GM18951 (cell line): ENCODE results near the gene CHRNA7.

Experiments used
- POLR2A ChIP-seq: IDR thresholded peaks from 4 replicates; pipeline ENCODE4 v1.6.1; 2011; ENCODE audit warnings: mild to moderate bottlenecking; ENCODE audit not compliant: insufficient read length, insufficient read depth; ENCODE audit errors: extremely low read depth
- in situ Hi-C: fragments of 300-500 bp; cut with MboI; formaldehyde crosslinking; loops from one replicate; pipeline ENCODE4 v1.12.0; 2022; ENCODE audit warnings: low sequenced_read_pairs, mixed read lengths, inconsistent platforms; ENCODE audit not compliant: unreplicated experiment

CHRNA7 gene

DNA sequence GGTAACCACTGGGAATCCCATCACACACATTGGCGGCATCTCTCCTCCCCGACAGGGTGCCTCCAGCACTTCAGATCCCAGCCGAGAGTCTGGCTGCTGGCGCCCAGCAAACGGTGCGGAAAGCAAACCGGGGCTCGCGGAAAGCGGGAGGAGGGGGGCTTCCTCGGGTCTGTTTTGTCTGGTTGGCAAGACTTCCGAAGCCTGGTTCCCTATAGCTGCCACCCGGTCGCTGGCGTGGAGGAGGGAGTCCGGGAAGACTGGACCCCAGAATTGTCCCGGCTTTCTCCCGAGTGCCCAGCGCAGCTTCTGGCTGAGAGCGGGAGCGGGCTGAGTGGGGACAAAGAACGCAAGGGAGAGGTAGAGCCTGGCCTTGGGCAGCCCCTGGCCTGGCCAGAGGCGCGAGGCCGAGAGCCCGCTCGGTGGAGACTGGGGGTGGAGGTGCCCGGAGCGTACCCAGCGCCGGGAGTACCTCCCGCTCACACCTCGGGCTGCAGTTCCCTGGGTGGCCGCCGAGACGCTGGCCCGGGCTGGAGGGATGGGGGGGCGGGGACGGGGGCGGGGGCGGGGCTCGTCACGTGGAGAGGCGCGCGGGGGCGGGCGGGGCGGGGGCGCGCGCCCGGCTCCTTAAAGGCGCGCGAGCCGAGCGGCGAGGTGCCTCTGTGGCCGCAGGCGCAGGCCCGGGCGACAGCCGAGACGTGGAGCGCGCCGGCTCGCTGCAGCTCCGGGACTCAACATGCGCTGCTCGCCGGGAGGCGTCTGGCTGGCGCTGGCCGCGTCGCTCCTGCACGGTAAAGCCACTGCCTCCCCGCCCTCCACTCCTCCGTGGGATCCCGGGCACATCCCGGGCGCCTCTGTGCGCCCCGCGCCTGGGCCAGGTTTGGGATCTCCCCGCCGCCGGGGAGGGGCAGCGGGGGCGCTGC, at the start of gene CHRNA7:
CHRNA7 (plus strand) TSS at position 654 of the 920 bp plus-strand sequence; CDS start at position 734, 80 bp downstream.
- TF ChIP-seq POLR2A: peak; percentile 23
- in situ Hi-C loops: no loop called here

DNA sequence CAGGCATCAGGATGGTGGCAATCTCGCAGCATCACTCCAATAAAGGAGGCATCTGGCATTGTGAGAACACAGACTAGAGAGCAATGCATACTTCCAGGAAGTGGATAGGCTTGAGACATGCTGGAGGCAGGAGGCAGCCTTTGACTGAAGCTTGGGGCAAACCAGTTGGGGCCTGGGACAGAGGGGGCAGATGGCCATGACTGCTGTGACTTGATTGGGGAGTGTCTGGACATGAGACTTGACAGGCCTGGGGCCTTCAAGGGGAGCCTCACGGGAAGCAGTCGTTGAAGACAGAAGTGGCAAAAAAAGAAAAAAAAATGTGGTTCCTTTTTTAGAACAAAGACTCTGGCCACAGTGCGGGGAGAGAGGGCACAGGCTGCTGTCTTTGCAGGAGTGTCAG, 44.7 kb upstream of the CHRNA7 start:
- in situ Hi-C loops: no loop called here
- no peak for TF ChIP-seq POLR2A

DNA sequence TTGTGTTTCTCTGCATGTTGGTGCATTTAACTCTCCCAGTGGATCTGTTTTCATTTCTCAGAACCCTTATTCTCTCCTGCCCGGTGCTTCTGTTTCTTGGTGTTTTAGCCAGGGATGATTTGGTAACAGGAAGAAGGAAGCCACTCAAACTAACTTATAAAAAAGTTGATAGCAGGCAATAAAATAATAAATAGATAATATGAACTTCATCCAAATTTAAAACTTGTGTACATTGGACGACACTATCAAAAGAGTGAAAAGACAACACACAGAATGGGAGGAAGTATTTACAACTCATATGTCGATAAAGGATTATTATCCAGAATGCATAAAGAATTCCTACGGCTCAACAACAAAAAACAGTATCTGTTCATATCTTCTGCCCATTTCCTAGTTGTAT, 37.3 kb upstream of the CHRNA7 start:
- in situ Hi-C loops: no loop called here

DNA sequence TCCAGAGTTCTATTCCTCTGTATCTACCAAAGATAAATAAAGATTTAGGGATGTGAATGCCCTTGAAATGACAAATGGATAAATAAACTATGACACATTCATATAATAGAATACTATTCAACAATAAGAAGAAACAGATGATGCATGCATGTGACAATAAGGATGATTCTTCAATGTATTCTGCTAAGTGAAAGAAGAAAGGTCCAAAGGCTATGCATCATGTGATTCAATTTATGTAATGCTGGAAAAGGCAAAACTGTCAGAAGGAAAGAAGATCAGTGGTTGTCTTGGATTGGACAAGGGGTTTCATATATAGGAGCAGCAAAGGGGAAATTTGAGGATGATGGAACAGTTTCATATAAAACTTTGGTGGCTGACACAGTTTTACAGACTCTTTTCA, 32.6 kb upstream of the CHRNA7 start:
- in situ Hi-C loops: no loop called here
- TF ChIP-seq POLR2A: no peak

More for the DNA sequence above, 37.3 kb upstream of the CHRNA7 start:
- no peak for TF ChIP-seq POLR2A

DNA sequence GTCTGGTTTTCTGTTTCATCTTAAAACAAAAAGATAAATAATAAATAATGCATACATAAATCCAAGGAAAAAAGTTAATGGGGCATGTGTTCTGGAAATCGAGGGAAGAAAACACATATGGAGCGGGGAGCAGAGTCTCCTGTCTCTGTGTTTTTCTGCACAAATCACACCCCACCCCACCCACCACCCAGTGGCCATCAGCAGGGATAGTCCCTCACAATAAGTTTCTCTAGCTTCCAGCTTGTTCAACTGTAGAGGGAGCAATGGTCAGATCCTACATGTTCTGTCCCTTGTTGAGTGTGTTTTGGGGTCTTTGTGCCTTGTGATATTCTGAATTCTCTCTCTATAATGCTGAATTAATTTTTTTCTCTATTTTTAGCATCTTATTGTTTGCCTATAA, 26.8 kb upstream of the CHRNA7 start:
- in situ Hi-C loops: no loop called here
- no peak for TF ChIP-seq POLR2A

DNA sequence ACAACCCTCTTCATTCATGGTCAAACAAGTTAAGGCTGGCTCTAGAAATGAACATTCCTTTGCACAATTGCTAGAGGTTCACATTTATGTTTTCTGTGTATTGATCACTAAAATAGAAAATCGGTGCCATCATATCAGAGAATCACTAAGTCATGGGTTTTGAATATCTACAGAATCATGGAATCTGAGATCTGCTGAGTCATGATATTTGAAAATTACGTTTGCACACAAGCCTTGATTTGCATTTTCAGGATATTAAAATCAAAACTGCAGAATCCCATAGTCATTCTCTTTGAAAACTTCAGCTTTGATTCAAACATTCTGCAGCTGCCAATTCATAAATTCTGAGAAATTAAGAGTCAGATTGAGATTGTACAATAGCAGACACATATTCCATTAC, 26.1 kb upstream of the CHRNA7 start:
- no peak for TF ChIP-seq POLR2A

DNA sequence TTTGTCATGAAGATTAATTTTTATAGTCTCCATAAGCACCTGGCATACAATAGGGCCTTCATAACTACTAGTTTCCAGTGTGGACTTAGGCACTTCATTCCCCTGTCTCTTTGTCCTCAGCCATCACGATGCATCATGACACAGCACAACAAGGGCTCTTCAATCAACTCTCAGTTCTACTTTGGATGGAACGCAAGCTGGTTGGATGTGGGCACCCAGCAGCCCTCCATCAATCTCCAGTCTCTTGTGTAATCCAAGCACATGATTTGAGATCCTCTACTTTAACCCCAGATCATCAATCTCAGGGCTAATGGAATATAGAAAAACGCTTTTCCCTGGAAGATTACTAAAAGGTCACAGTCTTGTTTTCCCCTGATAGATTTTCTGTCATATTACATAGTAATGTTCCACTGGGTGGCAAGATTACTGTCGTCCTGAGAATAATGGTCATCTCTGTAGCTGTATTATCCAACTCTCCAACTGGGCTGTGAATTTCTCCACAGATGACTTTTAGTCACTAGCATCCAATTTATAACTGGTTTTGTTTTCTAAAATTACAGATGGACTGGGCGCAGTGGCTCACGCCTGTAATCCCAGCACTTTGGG, 22.9 kb upstream of the CHRNA7 start:
- in situ Hi-C loops: no loop called here
- TF ChIP-seq POLR2A: no peak

More for the DNA sequence above, 26.1 kb upstream of the CHRNA7 start:
- in situ Hi-C loops: no loop called here

DNA sequence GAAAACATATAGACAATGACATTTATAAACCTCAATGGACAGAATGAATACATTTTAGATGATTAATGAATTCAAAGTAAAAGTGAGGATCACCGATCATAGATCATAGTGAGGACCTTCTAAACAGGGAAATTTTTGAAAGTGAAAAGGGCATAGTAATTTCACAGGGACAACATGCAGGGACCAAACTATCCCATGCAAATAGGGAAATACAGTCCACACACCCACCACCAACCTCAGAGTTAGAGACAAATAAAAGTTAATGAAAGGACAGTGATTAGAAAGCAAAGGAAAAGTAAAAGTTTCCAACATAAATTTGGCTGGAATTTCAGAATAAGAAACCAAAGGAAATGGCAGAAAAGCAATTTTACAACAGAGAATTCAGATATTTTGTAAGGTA, 15.4 kb upstream of the CHRNA7 start:
- in situ Hi-C loops: no loop called here
- TF ChIP-seq POLR2A: no peak

DNA sequence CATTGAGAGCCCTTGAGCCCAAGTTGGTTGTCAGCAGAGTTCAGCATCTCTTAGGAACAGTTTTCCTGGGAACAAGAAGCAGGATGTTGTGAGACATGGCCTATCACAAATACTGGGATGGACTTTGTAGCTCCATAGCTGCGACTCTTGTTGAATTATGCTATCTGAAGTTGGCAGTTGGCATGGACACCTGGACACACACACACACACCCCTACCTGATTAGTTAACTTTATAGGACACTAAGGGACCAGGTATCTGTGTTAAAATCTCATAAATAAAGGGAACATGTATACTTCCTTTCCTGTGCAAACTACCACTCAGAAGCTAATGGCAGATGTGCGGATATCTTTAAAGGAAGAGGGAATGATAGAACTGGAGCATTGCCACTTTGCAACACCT, 10.2 kb upstream of the CHRNA7 start:
- in situ Hi-C loops: no loop called here
- no peak for TF ChIP-seq POLR2A

DNA sequence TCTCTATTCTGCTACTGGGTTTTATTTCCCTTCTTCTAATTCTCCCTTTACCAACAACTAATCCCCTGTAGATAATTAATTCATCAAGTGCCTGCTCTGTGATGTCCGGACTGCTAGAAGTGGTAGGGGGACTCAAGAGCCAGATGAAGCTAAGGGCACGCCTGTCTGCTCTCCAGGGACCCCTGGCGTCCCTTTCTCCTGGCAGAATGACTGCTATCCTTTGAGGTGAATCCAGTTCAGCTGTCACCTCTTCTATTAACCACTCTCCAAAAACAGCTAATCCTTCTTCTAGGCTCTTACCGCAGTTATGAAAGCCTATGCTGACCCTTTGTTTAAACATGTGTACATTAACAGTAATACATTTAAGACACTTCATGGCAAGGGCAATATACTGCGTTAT, 1.4 kb upstream of the CHRNA7 start:
- in situ Hi-C loops: no loop called here
- TF ChIP-seq POLR2A: no peak

DNA sequence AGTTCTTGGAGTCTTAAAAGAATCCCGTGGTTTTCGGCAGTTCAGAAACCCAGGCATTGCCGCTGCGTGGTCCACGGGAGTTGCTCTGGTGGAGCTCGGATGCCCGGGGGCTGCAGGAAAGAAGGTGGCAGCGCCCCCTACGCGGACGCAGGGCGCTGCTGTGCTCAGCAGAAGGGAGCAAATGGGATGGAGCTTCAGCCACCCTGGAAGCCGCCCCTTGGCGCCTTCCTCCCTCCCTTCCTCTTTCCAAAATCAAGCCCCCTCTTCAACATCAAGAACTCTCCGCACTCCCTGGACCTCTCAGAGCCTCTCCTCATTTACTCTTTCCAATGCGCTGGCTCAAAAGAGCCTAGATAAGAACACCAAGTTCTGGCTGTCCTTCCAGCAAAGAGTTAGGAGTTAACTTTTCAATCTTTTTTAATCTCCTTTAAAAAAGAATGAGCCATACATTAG, 880 bp upstream of the CHRNA7 start:
- no peak for TF ChIP-seq POLR2A
- in situ Hi-C loops: no loop called here

DNA sequence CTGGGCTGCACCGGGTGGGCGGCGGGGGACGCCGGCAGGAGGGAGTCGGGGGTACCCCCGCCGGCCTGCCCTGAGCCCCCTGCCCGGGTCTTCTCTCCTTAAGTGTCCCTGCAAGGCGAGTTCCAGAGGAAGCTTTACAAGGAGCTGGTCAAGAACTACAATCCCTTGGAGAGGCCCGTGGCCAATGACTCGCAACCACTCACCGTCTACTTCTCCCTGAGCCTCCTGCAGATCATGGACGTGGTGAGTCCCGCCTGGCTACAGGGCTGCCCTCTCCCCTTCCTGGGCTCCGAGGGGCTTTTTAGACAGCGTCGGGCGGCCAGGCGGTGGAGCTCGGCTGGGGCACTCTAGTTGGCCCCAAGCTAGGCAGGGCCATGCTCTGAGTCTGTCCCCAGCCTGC, 480 bp downstream of the CHRNA7 start:
- TF ChIP-seq POLR2A: no peak
- in situ Hi-C loops: no loop called here

DNA sequence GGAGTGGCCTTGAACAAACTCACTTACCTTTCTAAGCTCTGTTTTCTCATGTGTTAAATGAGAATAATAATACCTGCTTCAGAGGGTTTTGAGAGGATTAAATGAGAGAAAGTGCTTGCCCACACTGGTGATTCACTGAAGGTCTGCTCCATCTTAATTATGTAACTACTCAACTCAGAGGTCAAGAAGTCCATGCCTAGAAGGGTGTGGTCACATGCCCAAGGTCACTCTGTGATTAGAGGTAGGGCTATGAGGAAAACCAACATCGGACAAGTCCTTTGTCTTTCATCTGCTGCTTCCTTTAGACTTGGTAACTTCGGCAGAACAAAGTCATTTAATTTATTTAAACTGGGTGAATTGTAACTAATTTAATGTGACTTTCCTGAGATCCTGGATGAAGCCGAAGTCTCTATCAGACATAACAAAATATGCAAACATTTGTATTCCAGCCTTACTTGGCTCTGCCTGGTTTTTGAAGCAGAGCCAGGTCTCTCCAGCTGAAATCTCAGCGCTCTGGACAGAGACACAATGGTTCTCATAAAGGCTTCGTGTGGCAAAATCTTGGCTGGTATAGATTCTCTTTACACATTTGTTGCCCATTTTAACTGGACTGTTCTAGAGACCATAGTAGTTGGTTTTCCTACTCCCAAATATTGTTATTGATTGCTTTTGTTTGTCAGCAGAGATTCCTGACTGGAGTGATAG, 3.0 kb downstream of the CHRNA7 start:
- in situ Hi-C loops: no loop called here
- TF ChIP-seq POLR2A: no peak
